PC-3 (cell line): Measurements from ENCODE around the gene TWF2. TPM values are rescaled to one million over a fixed set of nuclear protein-coding genes. Genes with fewer than 3 reads are reported as not detected.

Experiments used
- ATAC-seq: fragments of 200-7000 bp; cut with Tn5 transposase; 2 replicates; pipeline ENCODE4 v1.9.1; 2020; ENCODE audit warnings: mild to moderate bottlenecking, moderate library complexity
- BruUV-seq: library from RNA; stranded (reverse); fragments of 400-500 nt; replicated peaks from 2 replicates; lab custom pipeline; 2021; lab: Mats Ljungman, UMichigan
- CTCF ChIA-PET: fragments of 300-600 bp; sonication (Branson Sonifier 250); formaldehyde crosslinking; loops from one replicate; lab custom pipeline; 2022; ENCODE audit warnings: antibody characterized with exemption; lab: Charles Lee
- POLR2A ChIA-PET: fragments of 300-600 bp; sonication (Branson Sonifier 250); formaldehyde crosslinking; loops from one replicate; lab custom pipeline; 2022; ENCODE audit warnings: antibody characterized with exemption; ENCODE audit not compliant: unreplicated experiment; lab: Charles Lee
- DNase-seq: peaks from one replicate; pipeline ENCODE4 v3.0.0-alpha.2; 2015
- H2AFZ ChIP-seq: fragments of 300-600 bp; sonication (generic); 2 replicates; pipeline ENCODE4 v1.6.0; 2016; ENCODE audit warnings: antibody characterized with exemption, low read length
- H3F3A ChIP-seq: fragments of 300-600 bp; sonication (generic); one replicate; pipeline ENCODE4 v1.6.0; 2017; ENCODE audit warnings: antibody characterized with exemption, low read length, control low read depth, mild to moderate bottlenecking; ENCODE audit not compliant: unreplicated experiment
- H3K27ac ChIP-seq: fragments of 300-600 bp; sonication (generic); 2 replicates; pipeline ENCODE4 v1.5.1; 2016; ENCODE audit warnings: mild to moderate bottlenecking, low read length
- H3K27me3 ChIP-seq: fragments of 300-600 bp; sonication (generic); 2 replicates; pipeline ENCODE4 v1.6.1; 2016; ENCODE audit warnings: low read length, mixed read lengths
- H3K36me3 ChIP-seq: fragments of 300-600 bp; sonication (generic); 2 replicates; pipeline ENCODE4 v1.6.1; 2016; ENCODE audit warnings: low read depth, mixed run types, low read length, mixed read lengths
- H3K4me1 ChIP-seq: fragments of 300-600 bp; sonication (generic); 2 replicates; pipeline ENCODE4 v1.5.1; 2016; ENCODE audit warnings: low read length; ENCODE audit not compliant: insufficient read depth
- H3K4me2 ChIP-seq: fragments of 300-600 bp; sonication (generic); 2 replicates; pipeline ENCODE4 v1.6.0; 2016; ENCODE audit warnings: low read length
- H3K4me3 ChIP-seq: fragments of 300-600 bp; sonication (generic); 2 replicates; pipeline ENCODE4 v1.5.1; 2016; ENCODE audit warnings: mild to moderate bottlenecking, low read length, mixed read lengths
- H3K79me2 ChIP-seq: fragments of 300-600 bp; sonication (generic); 2 replicates; pipeline ENCODE4 v1.6.1; 2017; ENCODE audit warnings: low read length, mixed read lengths
- H3K9ac ChIP-seq: fragments of 300-600 bp; sonication (generic); 2 replicates; pipeline ENCODE4 v1.6.0; 2016; ENCODE audit warnings: mild to moderate bottlenecking, low read length
- H3K9me2 ChIP-seq: fragments of 300-600 bp; sonication (generic); replicated peaks from 2 replicates; pipeline ENCODE4 v1.6.1; 2016; ENCODE audit warnings: mixed run types, low read length, mixed read lengths
- H3K9me3 ChIP-seq: fragments of 300-600 bp; sonication (generic); 2 replicates; pipeline ENCODE4 v1.6.1; 2016; ENCODE audit warnings: low read length, mixed read lengths
- H4K20me1 ChIP-seq: fragments of 300-600 bp; sonication (generic); 2 replicates; pipeline ENCODE4 v1.6.1; 2016; ENCODE audit warnings: low read length, mixed read lengths
- EZH2 ChIP-seq: fragments of 300-600 bp; sonication (generic); IDR thresholded peaks from one replicate; pipeline ENCODE4 v1.6.1; 2017; ENCODE audit warnings: antibody characterized with exemption, mild to moderate bottlenecking, low read length; ENCODE audit not compliant: unreplicated experiment
- EZH2phosphoT487 ChIP-seq: fragments of 300-600 bp; sonication (generic); IDR thresholded peaks from 2 replicates; pipeline ENCODE4 v1.6.1; 2018; ENCODE audit warnings: mild to moderate bottlenecking, antibody characterized with exemption, low read length, borderline replicate concordance
- intact Hi-C: fragments of 100-400 bp; cut with micrococcal nuclease; formaldehyde crosslinking; loops from 2 replicates; pipeline ENCODE4 v1.9.0; 2023
- total RNA-seq: library from RNA; depleted of rRNA; stranded (reverse); fragments of >200 nt; gene quantifications from 2 replicates; pipeline ENCODE4 v1.2.3, GENCODE V29; 2014
- TF ChIP-seq, protein P1 (sequence below): fragments of 300-600 bp; sonication (generic); conservative IDR thresholded peaks from 2 replicates; pipeline ENCODE4 v1.5.1; 2017; ENCODE audit warnings: antibody characterized with exemption, low read depth, mild to moderate bottlenecking, low read length

Gene TWF2
- total RNA-seq, 1 experiment from 2014 or later = 147 TPM

GRCh38 chr3:52246264-52246620 is 7.3 kb upstream of the TWF2 start:
- Histone ChIP-seq H3K79me2 (no peaks in the 10 kb centered on the region), H2AFZ (peak overlapping the region; percentile 86), H3K4me1 (peaks cover 31% of the 10 kb centered on the region), H3K9ac (peak overlapping the region; percentile 43), H3K27me3 (no peaks in the 10 kb centered on the region), H3K27ac (no peak overlapping the region), H3K9me2 (no peaks in the 10 kb centered on the region), H3K4me3 (peak overlapping the region; percentile 76), H3K9me3 (no peaks in the 10 kb centered on the region), H3K4me2 (peak overlapping the region; percentile 88), H3F3A (peaks cover 4% of the 10 kb centered on the region), H4K20me1 (no peaks in the 10 kb centered on the region), H3K36me3 (peaks cover 2% of the 10 kb centered on the region; the same call in 1 of the 2 replicates)
- ChIA-PET CTCF (interaction anchor here (0.6 to 1.0 kb wide), 4 partner anchors 32 to 239 kb away, joined by 3 to 4 read pairs (median 4); partner anchors contain the start of gene WDR82), POLR2A (interaction anchor here (0.6 to 1.0 kb wide), 3 partner anchors 30 to 303 kb away, joined by 3 to 14 read pairs (median 4); partner anchors contain the start of gene POC1A)
- BruUV-seq = TSS peak; percentile 18
- TF ChIP-seq EZH2phosphoT487 (no peak), EZH2 (no peak)
- TF ChIP-seq, protein P1, sequence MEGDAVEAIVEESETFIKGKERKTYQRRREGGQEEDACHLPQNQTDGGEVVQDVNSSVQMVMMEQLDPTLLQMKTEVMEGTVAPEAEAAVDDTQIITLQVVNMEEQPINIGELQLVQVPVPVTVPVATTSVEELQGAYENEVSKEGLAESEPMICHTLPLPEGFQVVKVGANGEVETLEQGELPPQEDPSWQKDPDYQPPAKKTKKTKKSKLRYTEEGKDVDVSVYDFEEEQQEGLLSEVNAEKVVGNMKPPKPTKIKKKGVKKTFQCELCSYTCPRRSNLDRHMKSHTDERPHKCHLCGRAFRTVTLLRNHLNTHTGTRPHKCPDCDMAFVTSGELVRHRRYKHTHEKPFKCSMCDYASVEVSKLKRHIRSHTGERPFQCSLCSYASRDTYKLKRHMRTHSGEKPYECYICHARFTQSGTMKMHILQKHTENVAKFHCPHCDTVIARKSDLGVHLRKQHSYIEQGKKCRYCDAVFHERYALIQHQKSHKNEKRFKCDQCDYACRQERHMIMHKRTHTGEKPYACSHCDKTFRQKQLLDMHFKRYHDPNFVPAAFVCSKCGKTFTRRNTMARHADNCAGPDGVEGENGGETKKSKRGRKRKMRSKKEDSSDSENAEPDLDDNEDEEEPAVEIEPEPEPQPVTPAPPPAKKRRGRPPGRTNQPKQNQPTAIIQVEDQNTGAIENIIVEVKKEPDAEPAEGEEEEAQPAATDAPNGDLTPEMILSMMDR = no peak
- ATAC-seq = peak; percentile 2
- intact Hi-C loops = no loop called here
- no peak for DNase-seq

DNA sequence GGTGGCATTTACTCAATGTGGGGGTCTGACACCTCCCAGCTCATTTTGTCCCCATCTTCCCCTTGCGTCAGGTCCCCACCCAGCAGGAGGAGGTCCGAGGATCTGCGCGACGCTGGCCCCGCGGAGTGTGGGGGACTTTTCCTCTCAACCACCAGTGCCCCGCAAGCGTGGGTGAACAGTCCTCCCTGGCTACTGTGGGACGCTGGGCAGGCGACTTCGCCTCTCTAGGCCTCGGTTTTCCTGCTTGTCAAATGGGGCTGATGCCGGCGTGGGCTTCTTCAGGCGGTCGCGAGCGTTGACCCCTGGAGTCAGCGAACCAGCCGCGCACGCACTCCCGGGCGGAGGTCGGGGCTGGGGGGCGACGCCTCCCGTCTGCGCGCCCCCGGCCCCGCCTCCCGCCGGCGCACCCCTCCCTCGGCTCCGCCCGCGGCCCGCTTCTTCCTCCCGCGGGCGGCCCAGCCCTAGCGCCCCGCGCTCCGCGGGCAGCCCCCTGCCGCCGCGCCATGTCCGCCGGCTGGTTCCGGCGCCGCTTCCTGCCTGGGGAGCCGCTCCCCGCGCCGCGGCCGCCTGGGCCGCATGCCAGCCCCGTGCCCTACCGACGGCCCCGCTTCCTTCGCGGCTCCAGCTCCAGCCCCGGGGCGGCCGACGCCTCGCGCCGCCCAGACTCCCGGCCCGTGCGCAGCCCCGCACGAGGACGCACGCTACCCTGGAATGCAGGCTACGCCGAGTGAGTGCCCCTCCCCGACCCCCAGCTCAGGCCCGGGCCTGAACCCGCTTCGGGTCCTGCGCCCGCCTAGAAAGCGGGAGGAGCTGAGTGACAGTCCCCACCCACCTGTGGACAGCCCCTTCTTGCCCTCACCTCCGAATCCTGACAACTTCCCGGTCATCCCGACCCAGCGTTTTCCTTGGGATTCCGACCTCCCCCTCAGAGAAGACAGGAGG is 6.6 kb upstream of the TWF2 start, which contains the start of gene PPM1M:
Gene PPM1M (plus strand): TSS at position 438 of the 942 bp plus-strand sequence. CDS start 66 bp downstream, at position 504.
- POLR2A ChIA-PET = interaction anchor here (0.5 to 1.0 kb wide), 6 partner anchors 29 to 745 kb away, joined by 3 to 35 read pairs (median 4); partner anchors contain the start of gene POC1A
- CTCF ChIA-PET = interaction anchor here (0.6 to 1.0 kb wide), 3 partner anchors 33 to 192 kb away, joined by 3 to 4 read pairs (median 3); partner anchors contain the start of gene WDR82
- Histone ChIP-seq H3K9ac (peak within 1 kb of the TSS; percentile 43), H3K9me3 (no peaks in the 10 kb centered on the region), H3F3A (peaks cover 4% of the 10 kb centered on the region), H3K27ac (no peak within 1 kb of the TSS), H3K36me3 (peaks cover 2% of the 10 kb centered on the region; the same call in 1 of the 2 replicates), H4K20me1 (no peaks in the 10 kb centered on the region), H3K9me2 (no peaks in the 10 kb centered on the region), H3K4me1 (peaks cover 31% of the 10 kb centered on the region), H3K4me3 (peak within 1 kb of the TSS; percentile 76), H3K27me3 (no peaks in the 10 kb centered on the region), H2AFZ (peak within 1 kb of the TSS; percentile 86), H3K79me2 (no peaks in the 10 kb centered on the region), H3K4me2 (peak within 1 kb of the TSS; percentile 88)
- DNase-seq (peak; percentile 62), ATAC-seq (peak; percentile 54)
- BruUV-seq = TSS peak; percentile 50
- TF ChIP-seq, protein P1 = no peak
- peak; percentile 89 for TF ChIP-seq EZH2phosphoT487
- intact Hi-C loops = no loop called here
